ENCODE measurements around the gene SLC25A24.
"Not testable (repeated sequence)": the region's sequence is repeated elsewhere in the genome, so short reads cannot be mapped to it uniquely, and the experiment has no call there.

Gene SLC25A24

DNA sequence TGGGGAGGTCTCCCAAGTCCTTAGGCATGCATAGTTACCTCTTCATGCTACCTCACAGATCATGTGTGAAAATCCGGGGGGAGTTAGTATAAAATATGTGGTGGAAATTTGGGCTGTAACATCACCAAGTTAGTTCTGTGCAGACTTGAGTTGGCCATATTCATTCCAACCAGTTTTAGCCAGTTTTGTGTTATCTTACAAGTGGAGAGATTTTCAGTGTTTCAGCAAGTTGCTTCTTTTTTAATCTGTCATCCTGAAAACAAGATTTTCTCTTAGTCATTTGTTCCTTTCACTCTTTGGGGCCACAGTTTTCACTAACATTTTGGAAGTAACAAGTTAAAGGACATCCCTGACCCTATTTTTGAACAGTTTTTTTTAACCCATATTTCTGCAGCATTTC is 11.3 kb downstream of the SLC25A24 start:
- DNase-seq (ENCODE audit: low read depth) = no peak
- H3K4me3 ChIP-seq (ENCODE audit: control insufficient read depth, low read depth, low read length) = no peak overlapping the region
- TF ChIP-seq, protein P1, sequence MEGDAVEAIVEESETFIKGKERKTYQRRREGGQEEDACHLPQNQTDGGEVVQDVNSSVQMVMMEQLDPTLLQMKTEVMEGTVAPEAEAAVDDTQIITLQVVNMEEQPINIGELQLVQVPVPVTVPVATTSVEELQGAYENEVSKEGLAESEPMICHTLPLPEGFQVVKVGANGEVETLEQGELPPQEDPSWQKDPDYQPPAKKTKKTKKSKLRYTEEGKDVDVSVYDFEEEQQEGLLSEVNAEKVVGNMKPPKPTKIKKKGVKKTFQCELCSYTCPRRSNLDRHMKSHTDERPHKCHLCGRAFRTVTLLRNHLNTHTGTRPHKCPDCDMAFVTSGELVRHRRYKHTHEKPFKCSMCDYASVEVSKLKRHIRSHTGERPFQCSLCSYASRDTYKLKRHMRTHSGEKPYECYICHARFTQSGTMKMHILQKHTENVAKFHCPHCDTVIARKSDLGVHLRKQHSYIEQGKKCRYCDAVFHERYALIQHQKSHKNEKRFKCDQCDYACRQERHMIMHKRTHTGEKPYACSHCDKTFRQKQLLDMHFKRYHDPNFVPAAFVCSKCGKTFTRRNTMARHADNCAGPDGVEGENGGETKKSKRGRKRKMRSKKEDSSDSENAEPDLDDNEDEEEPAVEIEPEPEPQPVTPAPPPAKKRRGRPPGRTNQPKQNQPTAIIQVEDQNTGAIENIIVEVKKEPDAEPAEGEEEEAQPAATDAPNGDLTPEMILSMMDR (conservative IDR thresholded peaks at IDR 0.05; ENCODE audit: control insufficient read depth, insufficient read depth, low read depth, low read length) = no peak

DNA sequence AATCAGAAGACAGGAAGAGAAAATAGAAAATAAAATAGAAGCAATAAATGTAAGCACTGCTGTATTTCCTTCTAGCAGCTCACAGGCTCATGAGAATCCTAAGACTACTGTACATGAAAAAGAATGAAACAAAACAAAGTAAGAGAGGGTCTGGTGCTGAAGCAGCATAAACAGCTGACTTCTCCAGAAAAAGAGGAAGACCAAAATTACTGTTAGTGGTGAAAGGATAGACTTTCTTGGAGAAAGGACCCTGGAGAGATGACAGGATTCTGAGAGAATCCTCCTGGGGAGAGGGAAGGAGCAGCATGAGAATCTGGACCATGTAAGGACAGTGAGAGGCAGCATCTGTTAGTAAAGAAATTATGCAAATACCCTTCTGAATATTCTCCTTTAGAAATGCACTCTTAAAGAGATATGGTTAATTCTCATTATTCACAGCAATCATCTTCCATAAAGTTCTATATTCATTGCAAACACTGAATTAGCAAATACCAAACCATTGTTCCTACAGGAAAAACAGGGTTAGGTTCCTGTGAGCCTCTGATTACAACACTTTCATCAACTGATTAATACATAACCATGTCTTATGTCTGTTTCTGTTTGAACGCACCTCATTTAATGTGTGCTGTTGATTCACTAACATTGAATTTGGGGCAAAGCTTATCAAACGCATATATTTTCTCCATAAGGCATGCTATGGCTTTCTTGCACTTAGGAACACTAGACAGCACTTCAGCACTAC is 17.0 kb downstream of the SLC25A24 start:
- H3K4me3 ChIP-seq (ENCODE audit: control insufficient read depth, low read depth, low read length) = no peak overlapping the region
- TF ChIP-seq, protein P1 (conservative IDR thresholded peaks at IDR 0.05; ENCODE audit: control insufficient read depth, insufficient read depth, low read depth, low read length) = no peak
- no peak for DNase-seq (ENCODE audit: low read depth)

DNA sequence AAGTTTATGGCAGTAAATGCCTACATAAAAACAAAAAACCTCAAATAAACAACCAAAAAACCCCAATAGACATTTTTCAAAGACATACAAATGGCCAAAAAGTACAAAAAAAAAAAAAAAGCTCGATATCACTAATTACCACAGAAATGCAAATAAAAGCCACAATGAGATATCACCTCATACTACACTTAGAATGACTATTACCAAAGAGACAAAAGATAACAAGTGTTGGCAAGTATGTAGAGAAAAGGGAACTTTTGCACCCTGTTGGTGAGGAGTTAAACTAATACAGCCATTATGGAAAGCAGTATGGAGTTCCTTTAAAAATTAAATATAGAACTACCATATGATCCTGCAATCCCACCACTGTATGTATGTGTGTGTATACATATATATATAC is 21.1 kb downstream of the SLC25A24 start:
- H3K4me3 ChIP-seq (ENCODE audit: control insufficient read depth, low read depth, low read length) = no peak overlapping the region
- DNase-seq (ENCODE audit: low read depth) = no peak
- TF ChIP-seq, protein P1 (conservative IDR thresholded peaks at IDR 0.05; ENCODE audit: control insufficient read depth, insufficient read depth, low read depth, low read length) = no peak

DNA sequence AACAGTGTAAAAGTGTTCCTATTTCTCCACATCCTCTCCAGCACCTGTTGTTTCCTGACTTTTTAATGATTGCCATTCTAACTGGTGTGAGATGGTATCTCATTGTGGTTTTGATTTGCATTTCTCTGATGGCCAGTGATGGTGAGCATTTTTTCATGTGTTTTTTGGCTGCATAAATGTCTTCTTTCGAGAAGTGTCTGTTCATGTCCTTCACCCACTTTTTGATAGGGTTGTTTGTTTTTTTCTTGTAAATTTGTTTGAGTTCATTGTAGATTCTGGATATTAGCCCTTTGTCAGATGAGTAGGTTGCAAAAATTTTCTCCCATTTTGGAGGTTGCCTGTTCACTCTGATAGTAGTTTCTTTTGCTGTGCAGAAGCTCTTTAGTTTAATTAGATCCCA is 37.7 kb downstream of the SLC25A24 start:
- H3K4me3 ChIP-seq (ENCODE audit: control insufficient read depth, low read depth, low read length); DNase-seq (ENCODE audit: low read depth): not testable (repeated sequence)

DNA sequence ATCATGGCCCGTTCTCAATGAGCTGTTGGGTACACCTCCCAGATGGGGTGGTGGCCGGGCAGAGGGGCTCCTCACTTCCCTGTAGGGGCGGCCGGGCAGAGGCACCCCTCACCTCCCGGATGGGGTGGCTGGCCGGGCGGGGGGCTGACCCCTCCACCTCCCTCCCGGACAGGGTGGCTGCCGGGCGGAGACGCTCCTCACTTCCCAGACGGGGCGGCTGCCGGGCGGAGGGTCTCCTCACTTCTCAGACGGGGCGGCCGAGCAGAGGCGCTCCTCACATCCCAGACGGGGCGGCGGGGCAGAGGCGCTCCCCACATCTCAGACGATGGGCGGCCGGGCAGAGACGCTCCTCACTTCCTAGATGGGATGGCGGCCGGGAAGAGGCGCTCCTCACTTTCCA is 40.2 kb downstream of the SLC25A24 start:
- not testable (repeated sequence) for H3K4me3 ChIP-seq (ENCODE audit: control insufficient read depth, low read depth, low read length); DNase-seq (ENCODE audit: low read depth)

DNA sequence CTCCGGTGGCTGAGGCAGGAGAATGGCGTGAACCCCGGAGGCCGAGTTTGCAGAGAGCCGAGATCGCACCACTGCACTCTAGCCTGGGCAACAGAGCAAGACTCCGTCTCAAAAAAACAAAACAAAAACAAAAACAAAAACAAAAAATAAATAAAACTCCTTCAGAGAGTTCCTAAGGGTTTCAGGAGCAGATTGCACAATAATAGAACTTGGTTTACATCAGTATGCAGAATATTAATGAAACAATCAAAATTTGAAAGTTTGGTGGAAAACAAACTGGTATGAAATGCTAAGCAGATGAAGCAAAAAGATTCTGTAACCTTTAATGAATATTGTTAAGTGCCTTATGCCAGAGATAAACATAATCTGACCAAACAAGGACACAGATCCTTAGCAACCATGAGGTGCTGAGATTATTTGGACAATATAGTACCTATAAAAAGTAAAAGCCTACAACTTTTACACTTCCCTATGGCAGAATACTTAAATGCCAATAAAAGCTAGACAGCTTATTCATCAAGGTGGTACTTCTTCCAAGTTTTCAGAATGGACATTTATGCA is 41.2 kb downstream of the SLC25A24 start:
- DNase-seq (ENCODE audit: low read depth) = no peak
- TF ChIP-seq, protein P1 (conservative IDR thresholded peaks at IDR 0.05; ENCODE audit: control insufficient read depth, insufficient read depth, low read depth, low read length) = no peak
- H3K4me3 ChIP-seq (ENCODE audit: control insufficient read depth, low read depth, low read length) = no peak overlapping the region

DNA sequence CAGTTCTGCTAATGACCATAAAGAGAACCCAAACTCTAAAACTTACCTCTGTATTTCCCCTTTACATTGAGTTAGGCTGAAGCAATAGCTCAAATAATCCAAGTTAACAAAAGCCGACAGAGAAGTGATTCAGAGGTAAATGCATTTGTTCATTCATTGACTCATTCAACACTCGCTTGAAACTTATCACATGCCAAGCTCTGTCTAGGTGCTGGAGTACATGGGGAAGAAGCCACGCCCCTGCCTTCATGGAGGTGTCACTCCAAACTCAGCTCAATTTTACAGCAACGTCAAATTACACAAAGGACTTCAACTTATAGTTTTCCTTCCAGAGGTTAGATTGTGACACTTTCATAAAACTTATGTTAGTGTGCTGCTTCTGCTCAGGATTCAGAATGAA is 45.8 kb downstream of the SLC25A24 start:
- TF ChIP-seq, protein P1 (conservative IDR thresholded peaks at IDR 0.05; ENCODE audit: control insufficient read depth, insufficient read depth, low read depth, low read length) = no peak
- no peak overlapping the region for H3K4me3 ChIP-seq (ENCODE audit: control insufficient read depth, low read depth, low read length)
- DNase-seq (ENCODE audit: low read depth) = peak; percentile 6

DNA sequence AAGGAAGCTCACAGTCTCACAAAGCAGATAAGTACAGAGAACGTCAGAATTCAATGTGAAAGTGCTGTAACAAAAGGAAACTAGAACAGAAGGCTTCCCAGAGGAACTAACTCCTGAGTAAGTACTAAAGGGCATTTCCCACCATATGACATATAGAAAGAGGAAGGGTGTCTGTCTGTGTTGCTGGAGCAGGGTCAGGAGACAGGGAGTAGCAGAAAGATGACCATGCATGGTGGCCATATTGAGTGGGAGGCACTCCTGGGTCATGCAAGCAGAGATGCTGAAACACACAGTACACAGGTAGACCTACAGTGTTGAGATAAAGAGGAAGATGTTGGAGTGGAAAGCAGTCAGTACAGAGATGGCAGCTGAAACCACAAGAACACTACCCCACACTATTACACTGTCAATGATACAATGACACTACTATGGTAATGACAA is 47.3 kb downstream of the SLC25A24 start:
- H3K4me3 ChIP-seq (ENCODE audit: control insufficient read depth, low read depth, low read length) = no peak overlapping the region

More for the DNA sequence above, 47.3 kb downstream of the SLC25A24 start:
- TF ChIP-seq, protein P1 (conservative IDR thresholded peaks at IDR 0.05; ENCODE audit: control insufficient read depth, insufficient read depth, low read depth, low read length) = no peak
- no peak for DNase-seq (ENCODE audit: low read depth)
